ENCODE results near the gene AP1G2. TPM values are rescaled to one million over a fixed set of nuclear protein-coding genes. Genes with fewer than 3 reads are reported as not detected.

Gene AP1G2
- total RNA-seq, 1 donor from 2014 or later: 56.2 TPM

GRCh38 chr14:23559926-23560520 is 7.6 kb downstream of the AP1G2 start:
- no peak for DNase-seq (ENCODE audit: low spot score in 2 of 2)
- intact Hi-C loops (cut with DNase I): loop anchor here (5.0 to 10.0 kb wide), 4 partner anchors 195 to 805 kb away; partner anchors contain the start of genes EFS, NFATC4, PABPN1 and PCK2

GRCh38 chr14:23559010-23559925 is 8.3 kb downstream of the AP1G2 start:
- TF ChIP-seq CTCF (IDR thresholded peaks at IDR 0.05): peak; percentile 57 to 82 (median 80)
- intact Hi-C loops (cut with DNase I): loop anchor here (5.0 to 10.0 kb wide), 3 partner anchors 194 to 533 kb away; partner anchors contain the start of genes EFS, PABPN1 and PCK2
- Histone ChIP-seq H3K4me1 (peaks cover 5 to 21% of the 10 kb centered on the region in 2 donors), H3K36me3 (peaks cover 0 to 10% of the 10 kb centered on the region in 2 donors), H3K27ac (no peak overlapping the region), H3K9me3 (no peaks in the 10 kb centered on the region), H3K27me3 (no peaks in the 10 kb centered on the region), H3K4me3 (no peak overlapping the region)
- DNase-seq (ENCODE audit: low spot score in 2 of 2): no peak

More at GRCh38 chr14:23559926-23560520, 7.6 kb downstream of the AP1G2 start:
- peaks cover 0 to 10% of the 10 kb centered on the region in 2 donors for H3K36me3 ChIP-seq
- H3K4me1 ChIP-seq: peaks cover 5 to 19% of the 10 kb centered on the region in 2 donors
- H3K9me3 ChIP-seq: no peaks in the 10 kb centered on the region
- TF ChIP-seq CTCF (IDR thresholded peaks at IDR 0.05): no peak
- H3K27ac ChIP-seq: no peak overlapping the region
- H3K27me3 ChIP-seq: no peaks in the 10 kb centered on the region
- no peak overlapping the region for H3K4me3 ChIP-seq

GRCh38 chr14:23558346-23559009 is 9.1 kb downstream of the AP1G2 start:
- Histone ChIP-seq H3K27me3 (no peaks in the 10 kb centered on the region), H3K27ac (no peak overlapping the region), H3K4me1 (peaks cover 5 to 21% of the 10 kb centered on the region in 2 donors), H3K4me3 (no peak overlapping the region), H3K9me3 (no peaks in the 10 kb centered on the region), H3K36me3 (peaks cover 0 to 10% of the 10 kb centered on the region in 2 donors)
- TF ChIP-seq CTCF (IDR thresholded peaks at IDR 0.05): no peak
- DNase-seq (ENCODE audit: low spot score in 2 of 2): no peak
- intact Hi-C loops (cut with DNase I): loop anchor here (5.0 to 10.0 kb wide), 3 partner anchors 194 to 534 kb away; partner anchors contain the start of genes EFS, PABPN1 and PCK2

- no peak overlapping the region for H3K4me3 ChIP-seq
- DNase-seq (ENCODE audit: low spot score in 2 of 2): no peak
- H3K36me3 ChIP-seq: peaks cover 0 to 10% of the 10 kb centered on the region in 2 donors
- no peaks in the 10 kb centered on the region for H3K9me3 ChIP-seq
- H3K27ac ChIP-seq: no peak overlapping the region
- peaks cover 5 to 21% of the 10 kb centered on the region in 2 donors for H3K4me1 ChIP-seq
- intact Hi-C loops (cut with DNase I): loop anchor here (2.0 to 10.0 kb wide), 4 partner anchors 89 to 534 kb away; partner anchors contain the start of genes EFS, NGDN, PABPN1 and PCK2
- TF ChIP-seq CTCF (IDR thresholded peaks at IDR 0.05): no peak
- H3K27me3 ChIP-seq: no peaks in the 10 kb centered on the region
Measured at GRCh38 chr14:23557946-23558345, 9.6 kb downstream of the AP1G2 start.

GRCh38 chr14:23557521-23557920 is 10.1 kb downstream of the AP1G2 start:
- no peak for TF ChIP-seq CTCF (IDR thresholded peaks at IDR 0.05)
- Histone ChIP-seq H3K27ac (no peak overlapping the region), H3K9me3 (no peaks in the 10 kb centered on the region), H3K36me3 (peaks cover 0 to 10% of the 10 kb centered on the region in 2 donors), H3K4me1 (peaks cover 5 to 21% of the 10 kb centered on the region in 2 donors), H3K27me3 (no peaks in the 10 kb centered on the region), H3K4me3 (peak overlapping the region in 1 of 2 donors; percentile 85)
- DNase-seq (ENCODE audit: low spot score in 2 of 2): no peak
- intact Hi-C loops (cut with DNase I): loop anchor here (2.0 to 10.0 kb wide), 4 partner anchors 89 to 535 kb away; partner anchors contain the start of genes EFS, NGDN, PABPN1 and PCK2

All from ascending aorta (tissue), 2 donors.